ENCODE measurements around the gene ARSA.

Gene ARSA

DNA sequence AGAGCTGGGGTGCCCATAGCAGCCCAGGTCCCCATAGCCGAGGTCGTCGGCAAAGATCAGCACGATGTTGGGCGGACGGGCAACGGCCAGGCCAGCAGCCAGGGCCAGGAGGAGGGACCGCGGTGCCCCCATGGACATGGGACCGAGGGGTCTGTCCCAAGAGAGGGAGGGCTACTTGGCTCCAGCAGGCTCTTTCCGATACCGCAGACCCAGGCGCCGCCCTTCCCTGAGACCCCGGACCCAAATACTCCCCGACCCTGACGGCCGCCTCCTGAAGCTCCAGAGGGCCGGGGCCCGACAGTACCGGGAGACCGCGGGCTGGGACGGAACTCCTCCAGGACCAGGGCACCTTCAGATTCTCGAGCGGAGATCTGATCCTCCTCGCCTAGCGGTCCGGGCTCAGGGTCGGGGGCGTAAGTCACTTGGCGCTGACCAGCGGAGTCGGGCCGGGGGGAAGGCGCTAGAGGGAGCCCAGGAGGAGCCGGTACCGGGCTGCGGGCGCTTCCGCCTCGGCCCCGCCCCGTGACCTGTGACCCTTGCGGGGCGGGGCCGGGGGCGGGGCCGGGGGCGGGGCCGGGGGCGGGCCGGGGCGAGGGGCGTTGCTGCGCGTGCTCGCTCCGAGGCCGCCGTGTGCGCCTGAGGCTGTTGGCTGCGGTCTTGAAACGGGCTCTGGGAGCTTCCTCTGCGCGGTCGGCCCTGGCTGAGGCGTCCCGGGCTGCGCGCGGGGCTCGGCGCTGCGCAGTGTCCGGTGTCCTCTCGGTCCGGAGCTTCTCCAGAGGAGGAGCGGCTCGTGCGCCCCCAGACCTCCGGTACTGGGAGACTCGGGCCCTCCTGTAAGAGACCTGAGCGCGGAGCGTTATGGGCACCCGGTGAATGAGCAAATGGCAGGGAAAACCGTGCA lies at the start of gene ARSA:
Gene ARSA (minus strand): TSS at position 511 of the 901 bp plus-strand sequence. CDS start 373 bp downstream, at position 138.
- TF ChIP-seq ZNF274 (IDR thresholded peaks at IDR 0.05; ENCODE audit: low read depth, low read length): no peak
- peak within 1 kb of the TSS; percentile 83 for H3K4me3 ChIP-seq (ENCODE audit: low read length)

DNA sequence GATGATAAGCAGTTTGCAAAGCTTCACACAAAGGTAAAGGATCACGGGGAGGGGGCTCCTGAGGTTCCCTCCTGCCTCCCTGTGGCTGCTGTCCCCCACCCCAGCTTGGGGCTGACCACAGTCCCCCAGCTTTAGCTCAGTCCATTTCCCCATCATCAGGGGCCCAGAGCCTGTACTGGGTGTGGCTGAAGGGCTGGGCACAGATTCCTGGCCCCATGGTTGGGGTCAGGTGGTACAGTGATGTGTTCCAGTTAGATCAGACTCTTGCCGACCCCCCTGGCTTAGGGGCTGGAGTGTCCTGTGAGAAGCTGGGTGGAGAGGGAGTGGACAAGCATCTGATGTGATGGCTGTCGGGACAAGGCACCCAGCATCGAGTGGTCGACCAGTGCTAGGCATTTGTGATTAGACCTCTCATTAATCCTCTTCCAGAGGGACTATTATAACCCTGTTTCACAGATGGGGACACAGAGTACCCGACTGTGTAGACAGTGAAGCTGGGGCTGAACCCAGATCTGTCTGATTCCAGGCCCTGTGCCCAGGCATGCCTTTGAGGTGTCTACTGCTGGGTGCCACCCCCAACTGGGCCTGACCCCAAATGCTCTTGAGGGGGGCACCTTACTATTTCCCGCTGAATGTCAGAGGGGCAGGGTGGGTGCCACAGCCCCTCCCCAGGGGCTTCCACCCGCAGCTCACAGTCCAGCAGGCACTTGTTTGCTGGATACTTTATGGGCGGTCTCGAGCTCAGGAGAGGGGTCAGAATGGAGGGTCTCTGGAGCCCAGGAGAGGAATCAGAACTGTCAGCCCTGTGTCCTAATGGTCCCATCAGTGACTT lies 48.9 kb upstream of the ARSA start:
- no peak for TF ChIP-seq ZNF274 (IDR thresholded peaks at IDR 0.05; ENCODE audit: low read depth, low read length)
- no peak overlapping the region for H3K4me3 ChIP-seq (ENCODE audit: low read length)

DNA sequence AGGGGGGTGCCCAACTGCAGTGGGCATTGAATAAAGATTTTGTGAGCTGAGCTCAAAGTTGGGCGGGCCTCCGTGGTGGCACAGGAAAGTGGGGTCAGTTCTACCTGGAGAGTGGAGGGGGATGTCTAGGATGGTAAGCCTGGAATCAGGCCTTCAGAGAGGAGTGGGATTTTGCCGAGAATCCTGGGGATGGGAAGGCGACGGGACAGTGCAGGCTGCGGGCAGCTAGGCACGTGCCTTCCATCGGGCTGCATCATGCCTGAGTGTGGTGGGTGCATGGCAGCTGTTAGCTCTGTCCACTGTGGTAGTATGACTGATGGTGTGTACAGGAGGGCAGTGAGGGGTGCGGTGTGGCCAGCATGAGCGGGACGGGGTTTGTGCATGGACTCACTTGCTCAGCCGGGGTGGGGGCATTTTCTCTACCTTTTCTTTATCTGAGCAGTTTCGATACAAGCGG lies 48.3 kb upstream of the ARSA start:
- no peak overlapping the region for H3K4me3 ChIP-seq (ENCODE audit: low read length)
- no peak for TF ChIP-seq ZNF274 (IDR thresholded peaks at IDR 0.05; ENCODE audit: low read depth, low read length)

DNA sequence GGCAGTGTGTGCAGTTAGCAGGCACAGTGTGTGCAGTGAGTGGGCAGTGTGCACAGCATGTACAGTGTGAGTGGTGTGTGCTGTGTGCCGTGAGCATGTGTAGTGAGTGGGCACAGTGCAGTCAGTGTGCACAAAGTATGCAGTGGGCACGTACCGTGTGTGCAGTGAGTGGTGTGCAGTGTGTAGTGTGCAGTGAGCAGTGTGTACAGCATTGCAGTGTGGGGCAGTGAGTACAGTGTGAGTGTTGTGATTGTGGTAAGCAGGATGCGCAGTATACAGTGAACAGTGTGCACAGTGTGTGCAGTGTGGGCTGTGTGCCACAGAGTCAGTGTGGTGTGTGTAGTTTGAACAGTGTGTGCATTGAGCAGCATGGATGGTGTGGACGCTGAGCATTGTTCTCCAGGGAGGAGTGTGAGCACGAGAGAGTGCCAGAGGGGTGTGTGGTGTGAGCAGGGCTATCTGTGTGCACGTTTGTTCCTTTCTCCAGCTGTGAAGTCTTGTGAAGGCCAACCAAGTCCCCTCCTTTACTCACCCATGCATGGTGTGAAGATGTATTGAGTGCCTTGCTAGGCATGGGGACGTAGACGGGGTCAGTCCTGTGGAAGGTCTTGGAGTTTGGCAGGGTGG lies 47.7 kb upstream of the ARSA start:
- H3K4me3 ChIP-seq (ENCODE audit: low read length): no peak overlapping the region
- no peak for TF ChIP-seq ZNF274 (IDR thresholded peaks at IDR 0.05; ENCODE audit: low read depth, low read length)

DNA sequence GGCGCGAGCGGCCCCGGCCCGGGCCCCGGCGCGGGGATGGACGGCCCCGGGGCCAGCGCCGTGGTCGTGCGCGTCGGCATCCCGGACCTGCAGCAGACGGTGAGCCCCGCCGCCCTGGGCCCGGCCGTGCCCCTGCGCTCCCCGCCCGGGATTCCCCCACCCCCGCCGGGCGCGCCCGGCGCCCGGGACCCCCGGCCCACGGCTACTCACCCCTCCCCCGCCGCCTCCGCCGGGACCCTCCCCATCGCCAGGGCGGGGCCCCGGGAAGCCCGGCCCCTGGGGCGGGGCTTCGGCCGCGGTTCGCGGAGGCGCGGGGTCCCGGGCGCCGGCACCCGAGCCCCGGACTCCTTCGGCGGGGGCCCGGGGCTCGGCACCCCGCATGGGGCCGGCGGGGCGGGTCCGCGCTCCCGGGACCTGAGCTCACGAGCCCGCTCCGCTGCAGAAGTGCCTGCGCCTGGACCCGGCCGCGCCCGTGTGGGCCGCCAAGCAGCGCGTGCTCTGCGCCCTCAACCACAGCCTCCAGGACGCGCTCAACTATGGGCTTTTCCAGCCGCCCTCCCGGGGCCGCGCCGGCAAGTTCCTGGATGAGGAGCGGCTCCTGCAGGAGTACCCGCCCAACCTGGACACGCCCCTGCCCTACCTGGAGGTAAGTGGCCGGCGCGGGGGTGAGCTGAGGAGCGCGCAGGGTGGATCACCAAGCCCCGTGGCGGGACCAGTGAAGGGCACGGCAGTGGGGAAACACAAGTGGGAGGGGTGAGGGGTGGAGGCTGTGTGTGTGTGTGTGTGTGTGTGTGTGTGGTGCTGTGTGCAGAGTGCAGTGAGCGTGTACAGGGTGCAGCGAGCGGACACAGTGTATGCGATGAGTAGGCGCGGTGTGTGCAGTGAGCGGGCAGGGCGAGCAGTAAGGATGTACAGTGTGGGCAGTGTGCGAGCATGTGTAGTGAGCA lies 46.9 kb upstream of the ARSA start:
- no peak overlapping the region for H3K4me3 ChIP-seq (ENCODE audit: low read length)
- no peak for TF ChIP-seq ZNF274 (IDR thresholded peaks at IDR 0.05; ENCODE audit: low read depth, low read length)

DNA sequence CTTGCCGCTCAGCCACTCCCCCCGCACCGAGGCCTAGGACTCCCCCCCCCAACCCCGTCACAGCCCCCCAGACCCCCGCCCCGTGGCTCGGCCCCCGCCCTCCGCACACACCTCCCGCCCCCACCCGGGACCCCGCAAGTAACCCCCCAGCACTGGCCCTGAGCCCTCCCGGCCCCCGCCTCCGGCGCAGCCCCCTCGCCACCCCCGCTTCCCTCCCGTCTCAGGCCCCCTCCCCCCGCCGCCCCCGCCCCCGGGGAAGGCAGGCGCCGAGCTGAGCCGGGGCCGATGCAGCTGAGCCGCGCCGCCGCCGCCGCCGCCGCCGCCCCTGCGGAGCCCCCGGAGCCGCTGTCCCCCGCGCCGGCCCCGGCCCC lies 46.2 kb upstream of the ARSA start:
- no peak overlapping the region for H3K4me3 ChIP-seq (ENCODE audit: low read length)
- no peak for TF ChIP-seq ZNF274 (IDR thresholded peaks at IDR 0.05; ENCODE audit: low read depth, low read length)

DNA sequence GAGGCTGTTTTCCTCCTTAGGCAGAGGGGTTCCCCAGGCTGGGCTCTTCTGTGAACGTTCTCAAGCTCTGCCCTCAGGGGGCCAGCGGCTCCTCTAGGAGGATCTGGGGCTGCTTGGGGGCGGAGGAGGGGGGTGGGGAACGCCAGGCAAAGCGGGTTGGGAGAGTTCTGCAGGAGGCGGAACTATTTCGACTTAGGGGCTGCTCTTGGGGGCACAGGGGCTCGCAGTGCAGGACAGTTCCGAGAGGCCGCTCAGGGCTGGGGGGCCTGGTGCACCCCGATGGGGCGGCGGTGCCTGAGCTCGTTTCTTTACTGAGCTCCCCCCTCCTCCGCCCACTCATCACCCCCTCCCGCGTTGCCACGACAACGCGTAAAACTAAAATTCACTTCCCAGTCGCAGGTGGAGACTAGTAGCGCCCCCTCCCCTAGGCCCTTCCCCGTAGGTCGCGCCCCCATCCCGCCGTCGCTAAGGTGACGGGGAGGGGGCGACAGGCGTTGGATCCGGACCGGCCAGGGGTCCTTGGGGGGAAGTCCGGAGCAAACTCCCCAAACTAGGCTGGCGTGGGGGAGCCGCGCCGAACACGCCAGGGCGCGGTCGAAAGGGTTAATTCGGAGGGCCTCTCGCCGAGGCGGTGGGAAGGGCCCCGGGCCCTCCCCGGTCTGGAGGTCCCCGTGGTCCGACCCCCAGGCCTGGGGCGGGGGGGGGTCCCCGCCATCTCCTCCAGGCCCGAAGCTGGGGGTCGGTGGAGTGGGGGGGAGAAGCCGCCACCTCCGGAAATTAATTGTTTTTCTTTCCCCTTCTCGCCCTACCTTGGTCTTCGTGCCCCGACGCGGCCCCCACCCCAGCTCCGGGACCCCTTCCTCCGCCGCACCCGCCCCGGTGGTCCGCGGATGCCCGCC lies 45.5 kb upstream of the ARSA start:
- H3K4me3 ChIP-seq (ENCODE audit: low read length): no peak overlapping the region

DNA sequence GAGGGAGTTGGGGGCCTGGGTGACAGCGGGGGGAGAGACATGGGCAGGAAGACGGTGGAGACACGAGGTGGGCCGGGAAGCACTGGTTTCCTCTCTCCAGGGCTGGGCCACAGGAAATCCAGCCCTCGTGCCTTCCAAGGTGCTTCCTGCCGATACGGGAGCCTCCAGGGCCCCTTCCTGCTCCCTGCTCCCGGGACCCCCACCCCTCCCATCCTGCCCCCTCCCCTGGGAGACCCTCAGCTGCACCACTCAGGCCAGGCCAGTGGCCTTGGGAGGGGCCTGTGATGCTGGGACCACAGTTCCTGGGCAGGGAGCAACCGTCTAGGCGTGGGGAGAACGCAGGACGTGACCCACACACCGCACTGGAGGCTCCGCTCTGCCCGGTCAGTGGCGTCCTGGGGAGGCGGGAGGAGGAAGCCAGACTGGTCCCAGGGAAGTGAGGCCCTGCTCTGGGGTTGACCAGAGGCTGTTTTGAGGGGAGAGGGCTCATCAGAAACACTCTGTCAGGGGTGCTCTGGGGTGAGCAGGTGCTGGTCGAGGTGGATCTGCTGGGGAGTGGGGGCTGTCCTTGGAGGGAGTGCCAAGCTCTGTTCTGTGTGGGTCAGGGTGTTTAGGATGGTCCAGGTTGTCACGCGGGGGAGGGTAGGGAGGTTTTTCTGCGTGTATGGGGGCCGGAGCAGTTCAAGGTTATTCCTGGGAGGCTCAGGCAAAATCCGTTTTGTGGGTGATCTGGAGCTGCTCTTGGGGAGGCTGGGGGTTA lies 44.7 kb upstream of the ARSA start, which contains the start of gene SHANK3:
Gene SHANK3 (plus strand): TSS at position 353 of the 760 bp plus-strand sequence.
- no peak for TF ChIP-seq ZNF274 (IDR thresholded peaks at IDR 0.05; ENCODE audit: low read depth, low read length)
- no peak within 1 kb of the TSS for H3K4me3 ChIP-seq (ENCODE audit: low read length)

More for the DNA sequence above, 45.5 kb upstream of the ARSA start:
- no peak for TF ChIP-seq ZNF274 (IDR thresholded peaks at IDR 0.05; ENCODE audit: low read depth, low read length)

DNA sequence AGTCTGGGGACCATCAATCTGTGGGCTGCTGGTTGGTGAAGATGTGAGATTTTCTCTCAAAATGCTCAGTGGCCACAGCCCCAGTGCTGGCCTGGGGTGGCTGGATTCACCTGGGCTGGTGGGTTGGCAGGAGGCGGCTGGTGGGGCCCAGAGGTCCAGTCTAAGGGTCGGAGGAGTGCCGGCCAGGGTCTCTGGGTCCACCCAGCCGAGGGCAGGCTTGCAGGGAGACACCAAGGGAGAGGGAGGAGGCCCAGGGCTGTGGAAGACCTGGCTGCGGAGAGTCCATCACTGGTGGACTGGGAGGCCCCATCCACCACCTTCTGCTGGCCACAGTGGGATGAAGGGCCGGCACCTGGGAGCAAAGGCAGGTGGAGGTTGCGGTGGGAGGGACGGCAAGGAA lies 44.1 kb upstream of the ARSA start:
- TF ChIP-seq ZNF274 (IDR thresholded peaks at IDR 0.05; ENCODE audit: low read depth, low read length): no peak
- H3K4me3 ChIP-seq (ENCODE audit: low read length): no peak overlapping the region

DNA sequence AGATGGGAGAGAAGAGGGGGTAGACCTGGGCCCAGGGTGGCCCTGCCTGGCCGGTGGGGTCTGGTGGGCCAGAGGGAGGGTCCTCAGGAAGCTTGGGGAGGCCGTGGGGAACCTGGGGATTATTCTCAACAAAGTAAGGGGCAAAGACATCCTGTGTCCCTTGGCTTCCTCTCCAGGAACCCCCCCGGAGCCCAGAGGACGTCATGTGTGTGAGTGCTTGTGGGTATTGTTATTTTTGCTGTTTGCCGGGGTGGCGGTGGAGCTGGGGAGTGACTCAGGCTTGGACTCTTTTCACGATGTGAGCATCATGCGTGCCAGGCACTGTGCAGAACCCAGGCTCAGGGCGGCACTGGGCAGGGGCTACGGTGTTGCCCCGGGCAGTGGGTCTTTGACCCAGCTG lies 43.7 kb upstream of the ARSA start:
- H3K4me3 ChIP-seq (ENCODE audit: low read length): no peak overlapping the region
- TF ChIP-seq ZNF274 (IDR thresholded peaks at IDR 0.05; ENCODE audit: low read depth, low read length): no peak

DNA sequence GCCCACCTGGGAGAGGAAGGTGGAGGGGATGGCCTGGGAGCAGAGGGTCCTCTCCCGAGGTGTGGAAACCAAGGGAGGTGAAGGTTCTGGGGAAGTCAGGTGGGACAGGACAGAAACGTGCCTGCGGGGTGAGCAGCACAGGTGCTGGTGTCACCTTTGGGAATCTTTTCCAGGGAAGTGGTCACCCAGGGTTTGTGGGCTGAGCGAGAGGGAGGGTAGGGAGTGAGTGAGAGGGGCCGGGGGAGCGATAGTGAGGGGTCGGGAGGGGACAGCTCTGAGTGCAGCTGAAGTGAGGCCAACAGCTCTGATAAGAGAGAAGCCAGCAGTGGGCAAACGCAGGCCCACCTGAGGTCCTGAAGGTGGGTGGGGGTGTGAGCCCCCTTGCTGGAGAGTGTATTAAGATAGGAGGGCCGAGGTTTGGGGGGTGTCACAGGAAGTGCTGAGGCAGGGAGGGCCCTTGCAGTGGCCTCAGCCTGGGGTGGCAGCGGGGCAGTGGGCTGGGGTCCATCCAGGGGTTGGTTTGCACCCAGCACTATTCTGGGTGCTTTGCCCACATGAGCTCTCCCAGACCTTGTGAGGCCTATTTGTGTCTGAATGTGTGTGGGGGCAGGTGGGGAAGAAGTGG lies 43.1 kb upstream of the ARSA start:
- TF ChIP-seq ZNF274 (IDR thresholded peaks at IDR 0.05; ENCODE audit: low read depth, low read length): no peak

More for the DNA sequence above, 43.1 kb upstream of the ARSA start:
- H3K4me3 ChIP-seq (ENCODE audit: low read length): no peak overlapping the region
